ENCODE data around the gene GUCA1A. TPM values are rescaled to one million over a fixed set of nuclear protein-coding genes. Genes with fewer than 3 reads are reported as not detected.

The GUCA1A gene
- total RNA-seq, 1 donor from 2014 or later = not detected

DNA sequence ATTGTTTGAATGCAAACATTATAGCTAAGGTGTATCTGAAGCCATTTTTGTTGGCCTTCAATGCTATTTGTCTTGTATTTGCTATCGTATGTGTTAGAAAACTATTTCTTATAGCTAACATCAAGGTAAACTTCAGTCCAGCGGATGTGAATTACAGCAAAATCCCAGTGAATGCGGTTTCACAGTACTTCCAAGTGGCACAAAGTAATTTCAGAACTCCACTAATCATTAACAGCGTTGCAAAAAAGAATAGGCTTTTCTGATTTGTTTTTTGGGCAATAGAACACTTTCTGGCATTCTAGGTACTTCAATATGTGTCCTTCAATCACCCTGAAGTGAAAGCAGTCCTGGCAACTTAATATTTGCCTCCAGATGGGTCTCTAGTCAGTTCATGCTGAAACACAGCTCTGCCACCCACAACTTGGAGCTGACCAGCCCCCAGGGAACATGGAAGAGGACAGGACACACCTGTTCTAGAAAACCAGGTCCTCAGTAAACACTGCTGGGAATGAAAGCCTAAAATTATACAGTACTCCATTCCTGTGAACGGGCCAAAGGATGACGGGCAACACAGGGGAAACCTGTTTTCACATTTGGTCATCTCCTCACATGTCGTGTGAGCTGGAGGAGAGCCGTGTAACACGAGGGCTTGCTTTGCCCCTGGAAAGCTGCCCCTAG, 54.1 kb downstream of the GUCA1A start:
- Mint-ChIP-seq H3K27me3 (no peaks in the 10 kb centered on the region), H3K4me1 (peaks cover 11% of the 10 kb centered on the region), H3K9me3 (no peaks in the 10 kb centered on the region), H3K4me3 (no peak overlapping the region), H3K36me3 (ENCODE audit: low read depth) (no peaks in the 10 kb centered on the region), H3K27ac (no peak overlapping the region)
- POLR2A ChIA-PET = interaction anchor here (1.2 kb wide), 1 partner anchor 10 kb away, joined by 3 read pairs; the partner anchor contains the start of gene MRPS10
- CTCF ChIA-PET = interaction anchor here (0.6 to 0.8 kb wide), 2 partner anchors 11 to 13 kb away, joined by 3 to 4 read pairs; no protein-coding TSS in a partner anchor
- ATAC-seq (ENCODE audit: low read depth) = no peak
- intact Hi-C loops (cut with micrococcal nuclease) = no loop called here
- DNase-seq = no peak
- TF ChIP-seq, protein P1, sequence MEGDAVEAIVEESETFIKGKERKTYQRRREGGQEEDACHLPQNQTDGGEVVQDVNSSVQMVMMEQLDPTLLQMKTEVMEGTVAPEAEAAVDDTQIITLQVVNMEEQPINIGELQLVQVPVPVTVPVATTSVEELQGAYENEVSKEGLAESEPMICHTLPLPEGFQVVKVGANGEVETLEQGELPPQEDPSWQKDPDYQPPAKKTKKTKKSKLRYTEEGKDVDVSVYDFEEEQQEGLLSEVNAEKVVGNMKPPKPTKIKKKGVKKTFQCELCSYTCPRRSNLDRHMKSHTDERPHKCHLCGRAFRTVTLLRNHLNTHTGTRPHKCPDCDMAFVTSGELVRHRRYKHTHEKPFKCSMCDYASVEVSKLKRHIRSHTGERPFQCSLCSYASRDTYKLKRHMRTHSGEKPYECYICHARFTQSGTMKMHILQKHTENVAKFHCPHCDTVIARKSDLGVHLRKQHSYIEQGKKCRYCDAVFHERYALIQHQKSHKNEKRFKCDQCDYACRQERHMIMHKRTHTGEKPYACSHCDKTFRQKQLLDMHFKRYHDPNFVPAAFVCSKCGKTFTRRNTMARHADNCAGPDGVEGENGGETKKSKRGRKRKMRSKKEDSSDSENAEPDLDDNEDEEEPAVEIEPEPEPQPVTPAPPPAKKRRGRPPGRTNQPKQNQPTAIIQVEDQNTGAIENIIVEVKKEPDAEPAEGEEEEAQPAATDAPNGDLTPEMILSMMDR (IDR thresholded peaks at IDR 0.05) = no peak

DNA sequence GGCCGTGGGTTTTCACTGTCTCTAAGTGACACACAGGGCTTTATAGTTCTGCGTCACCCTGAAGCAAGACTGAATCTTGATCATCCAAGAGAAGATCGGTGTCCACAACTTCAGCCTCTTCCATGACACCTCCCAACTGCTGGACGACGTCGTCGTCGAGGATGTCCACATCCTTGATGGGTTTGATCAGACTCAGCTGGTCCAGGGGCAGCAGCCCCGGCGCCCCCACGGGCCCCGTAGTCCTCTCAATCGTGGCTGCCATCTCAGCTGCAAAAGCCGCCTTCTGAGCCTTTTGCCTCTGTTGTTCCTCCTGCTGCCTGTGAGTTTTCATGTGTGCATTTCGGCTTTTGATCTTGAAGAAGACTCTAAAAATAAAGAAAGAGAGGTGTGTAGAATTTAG, 55.1 kb downstream of the GUCA1A start:
- H3K27me3 Mint-ChIP-seq = no peaks in the 10 kb centered on the region
- CTCF ChIA-PET = no interaction called here

More for the DNA sequence above, 55.1 kb downstream of the GUCA1A start:
- H3K4me1 Mint-ChIP-seq = peaks cover 11% of the 10 kb centered on the region
- DNase-seq (no peak), ATAC-seq (ENCODE audit: low read depth) (no peak)
- POLR2A ChIA-PET = no interaction called here
- H3K4me3 Mint-ChIP-seq = no peak overlapping the region
- intact Hi-C loops (cut with micrococcal nuclease) = no loop called here
- H3K36me3 Mint-ChIP-seq (ENCODE audit: low read depth) = peaks cover 3% of the 10 kb centered on the region
- no peaks in the 10 kb centered on the region for H3K9me3 Mint-ChIP-seq
- TF ChIP-seq, protein P1 (IDR thresholded peaks at IDR 0.05) = no peak
- no peak overlapping the region for H3K27ac Mint-ChIP-seq

Other genes with a start within 250 kb of the GUCA1A start
- 70.7 and 75.2 TPM in 2 replicates for gene CCND3, start 231.6 kb upstream of the GUCA1A start, total RNA-seq
- 47.2 and 55.7 TPM in 2 replicates for gene TAF8, start 122.8 kb upstream of the GUCA1A start, total RNA-seq
- not detected in 2 replicates for gene C6orf132, start 30.7 kb upstream of the GUCA1A start, total RNA-seq
- 2.0 and 2.1 TPM in 2 replicates for gene GUCA1B, start 21.6 kb downstream of the GUCA1A start, total RNA-seq
- 35.7 and 37.0 TPM in 2 replicates for gene MRPS10, start 44.5 kb downstream of the GUCA1A start, total RNA-seq

All from activated B cell treated with CpG ODN at 0.5 μM for 24 hours (primary cell).